DMS 273 treated with DMSO at 0.1 percent for 48 hours (cell line): ENCODE results near the gene GRPEL1.

ENCODE experiments used
- DNase-seq: peaks from one replicate; lab custom pipeline; 2025; lab: John Stamatoyannopoulos, UW

The GRPEL1 gene

DNA sequence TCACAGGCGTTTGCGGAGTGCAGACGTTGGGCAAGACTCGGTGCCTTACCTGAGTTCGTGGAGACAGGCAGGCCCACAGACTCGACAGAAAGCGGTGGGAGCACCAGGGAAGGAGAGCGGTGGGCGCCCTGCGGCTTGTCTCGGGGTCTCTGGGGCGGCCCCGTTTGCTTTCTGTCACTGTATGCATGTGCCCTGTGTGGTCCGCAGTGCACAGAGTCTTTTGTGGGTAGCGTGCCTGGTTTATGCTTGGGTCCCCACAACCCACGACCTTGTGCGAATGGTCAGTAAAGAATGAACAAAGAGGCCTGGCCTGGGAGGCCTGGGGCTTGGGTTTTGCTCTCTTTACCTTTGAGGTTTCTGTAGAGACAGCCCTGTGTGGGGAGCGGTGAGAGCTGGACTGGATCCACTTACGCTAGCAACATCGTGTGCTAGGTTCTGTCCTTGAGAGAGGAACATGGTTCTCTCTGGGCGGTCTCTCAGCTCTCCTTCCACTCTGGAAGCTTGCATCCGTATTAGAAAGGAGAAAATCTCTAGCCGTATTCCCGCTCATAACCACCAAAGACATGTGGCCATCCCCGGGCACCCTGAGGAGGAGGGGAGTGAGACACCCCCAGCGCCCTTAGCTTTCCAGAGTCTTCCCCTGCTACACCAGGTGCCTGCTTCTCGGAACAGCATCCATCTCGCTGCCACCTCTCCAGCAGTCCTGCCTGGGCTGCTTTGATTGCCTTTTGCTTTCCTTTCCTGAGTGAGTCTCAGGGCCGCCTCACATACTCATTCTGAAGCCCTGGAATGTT is 23.5 kb downstream of the GRPEL1 start:
- DNase-seq = no peak

DNA sequence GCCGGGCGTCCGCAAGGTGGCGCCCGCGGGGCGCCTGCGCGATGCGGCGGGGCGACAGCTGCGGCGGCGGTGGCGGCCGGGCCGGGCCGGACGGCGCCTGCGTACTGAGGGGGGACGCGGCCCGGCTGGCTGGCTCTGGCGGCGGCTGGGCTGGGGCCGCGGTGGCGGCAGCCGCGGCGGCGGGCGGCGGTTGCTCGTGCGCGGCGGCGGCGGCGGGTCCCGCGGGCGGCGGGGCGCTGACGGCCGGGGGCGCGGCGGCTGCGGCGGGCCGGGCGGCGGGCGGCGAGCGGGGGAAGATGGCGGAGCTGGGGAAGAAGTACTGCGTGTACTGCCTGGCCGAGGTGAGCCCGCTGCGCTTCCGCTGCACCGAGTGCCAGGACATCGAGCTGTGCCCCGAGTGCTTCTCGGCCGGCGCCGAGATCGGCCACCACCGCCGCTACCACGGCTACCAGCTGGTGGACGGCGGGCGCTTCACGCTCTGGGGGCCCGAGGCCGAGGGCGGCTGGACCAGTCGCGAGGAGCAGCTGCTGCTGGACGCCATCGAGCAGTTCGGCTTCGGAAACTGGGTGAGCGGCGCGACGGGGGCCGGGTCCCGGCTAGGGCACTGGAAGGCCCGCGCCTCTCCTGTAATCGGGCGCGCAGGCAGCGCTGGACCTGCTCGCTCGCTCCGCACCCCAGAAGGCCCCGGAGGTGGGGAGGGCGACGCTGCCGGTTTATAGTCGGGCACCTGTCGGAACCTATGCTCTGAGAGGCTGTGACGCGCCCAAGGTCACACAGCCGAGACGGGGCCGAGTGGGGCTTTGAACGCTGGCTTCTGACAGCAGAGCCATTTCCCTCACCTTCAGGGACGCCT is 24.4 kb downstream of the GRPEL1 start, which contains the start of gene TADA2B:
Gene TADA2B (plus strand): TSS at position 89 of the 853 bp plus-strand sequence. CDS start 208 bp downstream, at position 297.
- DNase-seq = no peak

DNA sequence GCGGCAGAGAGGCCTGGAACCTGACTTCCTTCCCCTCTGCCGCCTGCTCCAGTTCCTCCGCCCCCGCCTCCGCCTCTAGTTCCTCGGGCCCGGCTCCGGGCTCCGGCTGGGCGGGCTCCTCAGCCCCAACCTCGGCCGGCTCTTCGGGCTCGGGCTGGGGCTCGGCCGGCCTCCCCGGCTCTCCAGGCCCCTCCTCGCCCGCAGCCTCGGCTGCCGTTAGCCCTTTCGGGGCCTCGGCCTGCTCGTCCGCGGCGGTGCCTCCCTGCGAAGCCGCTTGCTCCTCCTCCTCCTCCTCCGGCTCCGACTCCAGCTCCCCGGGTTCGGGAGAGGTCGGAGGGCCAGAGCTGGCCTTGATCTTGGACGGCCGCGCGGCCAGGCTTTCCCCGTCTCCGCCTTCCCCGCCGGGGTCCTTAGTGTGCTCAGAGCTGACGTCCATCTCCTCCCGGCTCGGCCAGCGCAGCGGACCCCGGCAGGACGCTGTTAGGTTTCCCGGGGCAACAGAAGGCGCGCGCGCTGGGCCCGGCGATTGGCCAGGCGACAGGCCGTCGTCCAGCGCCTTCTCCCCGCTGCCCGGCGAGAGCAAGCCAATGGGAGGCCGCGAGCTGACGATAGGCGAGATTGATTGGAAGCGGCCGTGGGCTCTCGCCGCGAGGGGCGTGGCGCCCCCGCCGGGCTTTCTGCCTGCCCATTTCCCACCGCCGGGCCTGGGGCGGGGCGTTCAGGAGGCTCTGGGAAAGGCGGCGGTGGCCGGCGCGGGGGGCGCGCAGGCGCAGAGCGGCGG is 25.2 kb downstream of the GRPEL1 start:
- peak; percentile 76 for DNase-seq

DNA sequence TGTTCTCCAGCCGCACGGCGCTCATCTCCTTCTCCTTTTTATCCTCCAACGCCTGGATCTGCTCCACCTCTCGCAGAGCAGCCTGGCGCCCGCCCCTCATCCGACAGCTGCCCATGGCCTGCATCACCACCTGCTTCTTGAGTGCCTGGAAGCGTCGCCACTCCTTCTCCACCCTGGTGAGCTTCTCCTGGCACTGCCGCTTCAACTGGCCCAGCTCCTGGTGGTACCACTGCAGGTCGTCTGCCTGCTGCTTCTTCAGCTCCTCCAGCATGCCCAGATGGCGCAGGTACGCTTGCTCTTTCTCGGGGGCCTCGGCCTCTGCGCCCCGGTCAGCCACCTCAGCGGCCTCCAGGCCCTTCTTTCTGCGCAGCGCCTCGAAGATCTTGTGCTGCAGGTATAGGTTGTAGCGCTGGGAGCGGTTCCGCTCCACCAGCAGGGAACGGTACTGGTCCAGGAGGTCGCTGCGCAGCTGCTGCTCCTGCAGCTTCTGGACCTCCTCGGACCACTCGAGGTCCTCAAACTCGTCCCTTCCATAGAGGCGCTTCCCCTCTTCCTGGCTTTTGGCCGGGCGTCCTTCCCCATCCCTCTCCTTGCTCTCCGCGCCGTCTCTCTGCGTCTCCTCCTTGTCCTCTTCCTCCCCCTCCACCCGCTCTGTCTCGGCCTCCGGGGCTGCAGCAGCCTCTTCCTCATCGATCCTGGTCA is 25.9 kb downstream of the GRPEL1 start:
- DNase-seq = no peak

DNA sequence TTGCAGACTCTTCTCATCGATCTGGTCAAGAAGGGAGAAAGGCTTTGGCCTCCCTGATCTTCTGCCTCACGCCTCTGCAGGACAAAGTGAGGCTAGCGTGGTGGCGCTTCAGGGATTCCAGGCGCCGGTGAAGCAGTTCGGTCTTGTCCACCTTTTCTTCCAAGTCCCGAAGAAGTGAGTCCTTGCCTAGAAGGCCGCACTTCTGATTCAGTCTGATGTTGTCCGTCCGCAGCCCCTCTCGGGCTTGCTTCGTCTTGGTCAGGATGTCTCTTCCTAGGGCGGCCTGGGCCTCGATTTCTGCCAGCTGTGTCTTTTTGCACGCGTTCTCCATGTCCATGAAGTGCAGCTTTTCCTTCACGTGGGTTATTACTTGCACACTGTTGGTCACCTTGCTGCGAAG is 26.6 kb downstream of the GRPEL1 start:
- DNase-seq = no peak

DNA sequence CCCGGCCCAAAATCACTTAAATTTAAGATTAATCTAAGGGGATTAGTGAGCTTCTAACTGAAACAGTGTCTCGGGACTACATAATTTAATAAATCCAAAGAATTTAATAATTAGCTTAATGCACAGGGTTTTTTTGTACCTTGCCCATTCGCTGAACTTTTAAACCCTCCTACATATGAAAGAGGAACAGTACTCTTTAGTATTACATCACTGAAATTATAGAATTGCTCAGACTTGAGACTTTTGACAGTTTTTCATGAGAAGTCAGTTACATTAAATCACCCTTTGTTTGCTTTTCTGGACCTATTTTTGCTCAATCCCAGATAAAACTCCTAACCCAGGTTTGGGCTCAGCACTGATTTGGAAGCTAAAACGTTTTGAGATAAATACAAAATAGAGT is 27.1 kb downstream of the GRPEL1 start:
- no peak for DNase-seq

DNA sequence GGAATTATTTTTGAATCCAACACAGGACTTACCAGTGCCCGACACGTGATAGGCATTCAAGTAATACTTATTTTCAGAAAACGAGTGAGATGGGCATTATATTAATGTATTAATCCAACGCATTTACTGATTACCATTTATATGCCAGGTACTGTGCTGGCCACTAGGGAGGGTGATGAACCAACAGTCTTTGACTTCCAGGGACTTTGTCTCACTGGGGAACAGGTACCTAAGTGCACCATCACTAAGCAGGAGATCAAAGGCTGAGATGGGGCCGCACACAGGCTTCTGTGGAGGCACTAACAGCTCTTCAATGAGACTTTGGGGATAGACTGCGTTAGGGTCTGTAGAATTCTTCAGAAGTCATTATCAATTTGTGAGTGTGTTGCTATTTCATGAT is 30.4 kb downstream of the GRPEL1 start:
- DNase-seq = no peak

DNA sequence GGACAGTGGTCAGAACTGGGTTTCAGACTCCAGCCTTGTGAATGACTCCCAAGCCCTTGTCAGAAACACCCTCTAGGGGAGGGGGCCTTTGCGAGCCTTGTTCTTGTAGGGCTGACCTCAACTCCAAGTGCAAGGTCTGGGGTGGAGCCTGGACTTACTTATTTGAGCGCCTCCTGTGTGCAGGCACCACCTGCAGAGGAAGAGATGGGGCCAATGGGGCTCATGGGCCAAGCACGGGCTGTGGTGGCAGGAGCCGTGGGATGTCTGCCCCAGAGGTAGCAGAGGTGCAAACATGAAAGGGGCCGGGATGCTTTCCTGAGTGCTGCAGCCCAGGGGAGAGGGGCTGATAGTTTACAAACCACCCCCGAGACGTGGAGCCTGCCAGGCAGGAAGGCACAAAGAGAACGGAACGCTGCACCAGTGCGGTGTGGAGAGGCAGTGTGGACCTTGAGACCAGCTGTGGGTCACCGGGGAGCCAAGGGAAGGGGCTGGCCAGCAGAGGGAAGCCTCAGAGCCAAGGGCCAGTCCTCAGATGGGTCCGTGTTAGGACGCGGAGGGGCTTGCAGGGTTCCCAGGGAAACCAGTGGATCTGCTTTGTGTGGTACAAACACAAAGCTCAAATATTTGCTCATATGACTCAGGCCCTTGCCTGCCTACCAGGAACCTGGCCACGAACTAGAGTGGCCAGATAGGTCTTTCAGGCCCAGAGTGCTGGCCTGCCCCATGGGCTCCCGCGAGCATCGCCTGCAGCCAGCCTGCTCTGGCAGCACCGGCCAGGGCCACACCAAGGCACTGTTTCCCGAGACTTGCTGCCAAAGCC is 33.4 kb downstream of the GRPEL1 start:
- no peak for DNase-seq

DNA sequence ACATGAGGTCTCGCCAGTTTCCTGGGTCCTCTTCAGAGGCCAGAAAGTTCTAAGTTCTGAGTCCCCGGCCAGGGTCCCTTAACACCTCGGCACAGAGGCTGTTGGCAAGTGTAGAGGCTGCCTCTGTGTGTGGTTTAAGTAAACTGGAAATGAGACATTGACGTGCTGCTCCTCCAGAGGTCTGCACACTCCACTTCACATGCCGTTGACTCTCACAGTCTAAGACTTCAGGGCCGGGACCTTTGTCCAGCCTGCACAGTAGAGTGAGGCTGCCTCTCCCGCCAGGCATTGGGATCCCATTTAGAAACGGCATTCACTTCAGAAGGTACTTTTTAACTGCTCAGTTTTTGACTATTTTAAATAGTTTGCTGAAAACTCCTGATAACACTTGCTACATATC is 35.3 kb downstream of the GRPEL1 start:
- no peak for DNase-seq

DNA sequence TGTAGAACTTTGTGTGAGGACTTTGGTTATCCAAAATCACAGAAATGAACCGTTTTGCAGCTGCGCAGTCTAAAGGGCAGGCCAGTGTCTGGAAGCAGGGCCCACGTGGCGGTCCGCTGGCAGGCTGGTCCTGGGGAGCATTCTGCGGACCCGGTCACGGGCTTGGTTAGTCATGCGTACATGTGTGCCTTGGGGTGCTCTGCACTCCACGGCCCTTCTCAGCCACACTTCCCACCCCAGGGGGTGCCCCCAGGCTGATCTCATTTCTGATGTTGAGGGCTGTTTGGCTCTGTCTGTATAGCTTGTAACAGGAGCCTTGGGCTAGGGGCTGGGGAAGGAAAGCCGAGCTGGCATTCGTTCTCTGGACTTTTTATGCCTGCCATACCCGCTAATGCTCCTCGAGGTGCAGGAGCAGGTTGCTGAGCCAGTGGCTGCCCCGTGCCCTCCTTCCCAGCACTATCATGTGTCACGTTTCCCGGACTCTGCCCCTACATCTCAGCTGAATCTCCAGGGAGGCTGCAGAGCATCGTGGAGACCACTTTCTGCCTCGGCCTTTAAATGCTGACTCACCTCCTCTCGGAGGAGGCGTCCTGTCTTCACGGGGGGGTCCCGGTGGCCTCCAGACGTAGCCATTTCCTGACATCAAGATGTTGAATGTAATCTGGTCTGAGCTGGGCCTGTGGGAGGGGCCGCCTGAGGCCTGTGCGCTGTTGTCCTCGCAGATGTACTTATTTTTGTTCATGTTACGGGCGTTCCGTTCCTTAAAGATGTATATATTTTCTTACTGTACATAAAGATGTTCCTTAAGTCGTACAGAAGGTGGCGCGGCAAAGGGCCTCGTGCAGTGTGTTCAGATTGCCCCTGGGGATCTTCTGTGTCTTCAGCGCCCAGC is 36.1 kb downstream of the GRPEL1 start:
- no peak for DNase-seq

DNA sequence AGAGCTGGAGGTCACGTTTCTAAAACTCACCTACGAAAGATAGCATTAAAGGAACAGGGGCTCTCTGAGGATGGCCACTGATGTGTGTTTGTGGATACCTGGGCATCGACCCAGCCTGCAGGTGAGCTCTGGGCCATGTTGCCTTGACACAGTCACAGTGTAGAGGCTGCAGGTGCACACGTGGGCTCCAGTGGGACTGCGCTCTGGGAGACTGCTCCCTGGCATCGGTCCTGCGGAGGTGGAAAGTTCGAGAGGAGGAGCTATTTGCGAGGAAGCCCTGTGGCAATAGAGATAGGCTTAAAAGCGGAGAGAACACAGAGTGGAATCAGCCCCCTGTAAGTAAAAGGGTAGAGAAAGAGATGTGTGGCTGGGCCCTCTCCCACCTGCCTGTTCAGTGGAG is 37.0 kb downstream of the GRPEL1 start:
- no peak for DNase-seq

DNA sequence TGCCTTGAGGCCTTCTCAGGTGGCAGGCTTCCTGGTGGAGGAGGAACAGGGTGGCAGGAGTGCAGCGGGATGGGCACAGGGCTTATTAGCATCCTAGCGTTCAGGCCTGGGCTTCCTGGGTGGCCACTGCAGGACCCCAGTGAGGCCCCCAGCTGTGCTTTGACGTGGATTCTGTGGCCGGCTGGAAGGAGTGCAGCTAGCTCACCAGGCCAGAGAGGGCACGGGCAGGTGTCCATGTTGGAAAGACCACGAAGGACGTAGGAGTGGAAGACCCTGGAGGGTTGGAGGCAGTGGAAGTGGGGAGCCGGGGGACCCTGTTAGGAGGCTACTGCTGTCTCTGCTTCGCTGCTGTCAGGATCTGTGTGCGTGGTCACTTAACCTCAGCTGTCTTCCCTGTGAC is 37.9 kb downstream of the GRPEL1 start:
- no peak for DNase-seq

DNA sequence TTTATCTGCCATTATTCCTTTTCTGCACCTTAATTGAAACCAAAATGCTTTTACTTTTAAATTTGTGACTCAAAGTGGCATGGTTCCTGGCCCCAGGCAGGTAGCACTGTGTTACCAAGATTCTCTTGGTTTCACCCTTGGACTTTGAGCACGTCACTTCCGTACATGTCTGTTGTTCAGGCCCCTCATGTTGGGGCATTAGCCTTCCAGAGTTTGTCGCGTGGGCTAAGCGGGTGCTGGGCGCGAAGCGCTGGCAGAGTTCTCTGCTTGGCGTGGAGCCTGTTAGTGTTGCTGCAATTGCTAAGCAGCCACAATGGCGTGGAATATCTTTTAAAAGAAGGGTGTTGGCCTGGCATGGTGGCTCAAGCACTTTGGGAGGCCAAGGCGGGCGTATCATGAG is 38.7 kb downstream of the GRPEL1 start:
- DNase-seq = no peak

DNA sequence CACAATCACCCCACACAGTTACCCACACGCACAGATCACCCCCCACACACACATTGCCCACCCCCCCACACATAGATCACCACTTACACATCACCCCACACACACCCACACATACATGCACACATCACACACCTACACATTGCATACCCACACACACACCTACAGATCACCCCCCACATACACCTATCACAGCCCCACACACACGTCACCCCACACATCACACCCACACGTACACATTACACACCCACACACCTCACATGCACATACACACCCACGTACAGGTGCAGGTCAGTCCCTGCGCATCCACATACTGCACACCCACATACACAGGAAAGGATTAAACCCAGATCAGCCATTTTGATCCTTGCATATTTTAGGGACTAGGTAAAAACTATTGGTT is 40.0 kb downstream of the GRPEL1 start:
- DNase-seq = no peak

DNA sequence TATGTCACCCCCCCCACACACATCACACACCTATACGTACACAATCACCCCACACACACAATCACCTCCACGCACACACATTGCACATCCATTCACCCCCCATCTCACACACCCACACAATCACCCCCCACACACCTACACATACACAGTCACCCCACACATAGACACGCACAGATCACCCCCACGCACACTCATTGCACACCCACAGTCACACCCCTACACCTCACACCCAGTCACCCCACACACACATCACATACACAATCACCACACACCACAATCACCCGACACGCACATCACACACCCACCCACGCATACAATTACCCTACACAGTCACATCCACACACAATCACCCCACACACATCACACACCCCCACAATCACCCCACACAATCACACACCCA is 40.6 kb downstream of the GRPEL1 start:
- DNase-seq = no peak

DNA sequence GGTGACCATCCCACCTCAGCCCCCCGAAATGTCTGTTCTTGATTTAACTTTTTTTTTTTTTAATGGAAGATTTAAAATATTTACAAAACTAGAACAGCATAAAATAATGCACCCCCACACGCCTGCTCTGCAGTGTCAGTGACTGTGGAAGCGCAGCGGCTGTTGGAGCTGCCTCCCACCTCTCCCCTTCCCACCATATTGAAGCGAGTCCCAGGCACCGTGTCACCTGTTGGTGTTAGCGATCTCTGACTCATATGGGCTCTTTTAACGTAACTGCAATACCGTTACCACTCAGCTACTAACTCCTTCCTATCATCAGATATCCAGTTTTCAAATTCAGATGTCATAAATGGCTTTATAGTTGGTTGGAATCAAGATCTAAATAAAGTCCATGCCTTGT is 41.8 kb downstream of the GRPEL1 start:
- no peak for DNase-seq

DNA sequence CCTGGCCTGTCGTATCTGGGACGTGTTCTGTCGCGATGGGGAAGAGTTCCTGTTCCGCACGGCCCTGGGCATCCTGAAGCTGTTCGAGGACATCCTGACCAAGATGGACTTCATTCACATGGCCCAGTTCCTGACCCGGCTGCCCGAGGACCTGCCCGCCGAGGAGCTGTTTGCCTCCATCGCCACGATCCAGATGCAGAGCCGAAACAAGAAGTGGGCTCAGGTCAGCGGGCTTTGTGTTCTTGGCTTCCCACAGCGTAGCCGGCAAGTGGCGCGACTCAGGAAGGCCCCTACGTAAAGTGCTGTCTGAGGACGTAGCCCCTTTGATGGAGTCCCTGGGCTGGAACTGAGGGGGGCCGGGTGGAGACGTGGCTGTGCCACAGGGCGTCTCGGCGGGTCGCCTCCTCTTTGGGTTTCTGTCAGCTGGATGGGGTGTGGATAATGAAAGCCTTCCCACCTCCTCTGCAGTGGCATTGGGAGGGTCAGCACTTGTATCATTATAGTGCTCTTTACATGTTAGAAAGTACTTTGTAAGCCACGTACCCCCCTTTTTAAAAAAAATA is 42.7 kb downstream of the GRPEL1 start:
- no peak for DNase-seq

DNA sequence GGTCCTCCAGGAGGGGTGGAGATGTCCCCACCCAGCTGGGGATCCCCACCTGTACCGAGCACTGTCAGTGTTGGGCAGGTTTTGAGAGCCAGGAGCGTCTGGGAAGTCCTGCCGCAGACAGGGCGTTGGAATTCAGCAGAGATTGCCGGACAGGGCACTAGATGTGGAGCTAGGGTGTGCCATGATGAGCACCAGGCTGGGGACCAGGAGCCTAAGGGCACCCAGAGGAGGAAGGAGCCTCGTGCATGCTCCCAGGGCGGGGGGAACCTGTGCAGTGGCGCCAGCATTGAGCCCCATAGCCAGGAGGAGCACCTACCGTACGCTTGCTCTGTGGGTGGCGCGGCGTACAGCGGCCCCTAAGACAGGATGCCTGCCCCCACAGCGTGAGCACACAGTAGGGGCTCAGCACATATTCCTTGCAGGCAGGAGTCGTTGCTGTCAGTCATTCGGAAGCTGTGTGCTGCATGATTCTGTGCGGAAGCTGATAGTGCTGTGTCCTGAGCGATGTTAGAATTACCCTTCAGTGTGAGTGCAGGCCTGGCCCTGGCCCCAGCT is 43.5 kb downstream of the GRPEL1 start:
- DNase-seq = no peak

DNA sequence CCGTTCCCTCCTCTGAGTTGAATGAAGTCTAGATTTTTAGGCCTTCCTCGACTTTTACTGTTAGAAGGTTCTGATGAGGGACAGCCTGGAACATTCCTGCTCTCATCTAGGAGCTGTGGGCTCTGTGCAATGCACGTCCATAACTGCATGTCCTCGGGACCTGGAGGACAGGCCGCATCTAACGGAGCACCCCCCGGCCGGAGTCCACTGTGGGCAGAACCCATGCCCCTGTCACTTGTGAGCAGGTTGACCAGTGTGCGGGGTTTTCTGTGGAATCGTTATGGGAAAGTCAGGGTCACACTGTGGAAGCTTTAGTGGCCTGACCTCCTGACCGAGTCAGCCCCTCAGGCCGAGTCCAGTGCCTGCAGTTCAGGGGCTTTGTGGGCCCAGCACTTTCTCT is 44.0 kb downstream of the GRPEL1 start:
- DNase-seq = no peak
